Choroid plexus epithelial cell (primary cell): ENCODE data around the gene KDM2B.

Experiments used
- DNase-seq: peaks from one replicate; pipeline ENCODE4 v3.0.0-alpha.2; 2010; ENCODE audit warnings: low read depth
- H3K4me3 ChIP-seq: 2 replicates; pipeline ENCODE4 v1.5.1; 2011; ENCODE audit warnings: low read depth, mild to moderate bottlenecking, control low read depth, low read length, moderate library complexity
- TF ChIP-seq, protein P1 (sequence below): conservative IDR thresholded peaks from 2 replicates; pipeline ENCODE4 v1.5.1; 2011; ENCODE audit warnings: low read depth, mild to moderate bottlenecking, control low read depth, inconsistent platforms, low read length, moderate library complexity

KDM2B gene

DNA sequence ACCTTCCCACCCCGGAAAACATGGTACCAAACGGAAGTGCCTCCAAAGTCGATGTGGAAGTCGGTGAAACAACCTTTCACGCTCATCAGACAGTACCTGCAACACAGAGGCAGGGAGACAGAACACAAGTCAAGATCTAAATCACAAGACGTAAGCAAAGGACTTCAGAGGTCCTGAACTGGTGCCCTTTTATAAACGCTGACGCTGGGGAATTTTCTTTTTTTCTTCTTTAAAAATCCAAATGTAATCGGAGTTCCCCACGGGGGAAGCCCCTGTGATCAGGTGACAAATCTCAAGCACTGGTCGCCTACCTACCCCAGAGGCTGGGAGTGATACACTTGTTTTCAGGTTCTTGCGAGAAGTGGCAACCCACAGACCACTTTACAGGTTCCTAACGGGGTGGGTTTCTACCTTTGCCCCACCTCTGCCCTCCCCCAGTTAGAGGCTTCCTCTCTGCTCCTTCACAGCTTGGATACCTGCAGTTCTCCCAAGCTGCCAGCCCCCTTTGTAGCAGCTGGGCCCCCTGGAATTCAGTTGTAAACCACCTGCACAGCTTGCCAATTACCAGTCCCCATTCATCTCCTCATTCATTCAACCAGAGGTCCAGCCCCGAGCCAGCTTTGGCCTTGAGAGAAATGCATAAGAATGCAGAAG, 46.2 kb downstream of the KDM2B start:
- TF ChIP-seq, protein P1, sequence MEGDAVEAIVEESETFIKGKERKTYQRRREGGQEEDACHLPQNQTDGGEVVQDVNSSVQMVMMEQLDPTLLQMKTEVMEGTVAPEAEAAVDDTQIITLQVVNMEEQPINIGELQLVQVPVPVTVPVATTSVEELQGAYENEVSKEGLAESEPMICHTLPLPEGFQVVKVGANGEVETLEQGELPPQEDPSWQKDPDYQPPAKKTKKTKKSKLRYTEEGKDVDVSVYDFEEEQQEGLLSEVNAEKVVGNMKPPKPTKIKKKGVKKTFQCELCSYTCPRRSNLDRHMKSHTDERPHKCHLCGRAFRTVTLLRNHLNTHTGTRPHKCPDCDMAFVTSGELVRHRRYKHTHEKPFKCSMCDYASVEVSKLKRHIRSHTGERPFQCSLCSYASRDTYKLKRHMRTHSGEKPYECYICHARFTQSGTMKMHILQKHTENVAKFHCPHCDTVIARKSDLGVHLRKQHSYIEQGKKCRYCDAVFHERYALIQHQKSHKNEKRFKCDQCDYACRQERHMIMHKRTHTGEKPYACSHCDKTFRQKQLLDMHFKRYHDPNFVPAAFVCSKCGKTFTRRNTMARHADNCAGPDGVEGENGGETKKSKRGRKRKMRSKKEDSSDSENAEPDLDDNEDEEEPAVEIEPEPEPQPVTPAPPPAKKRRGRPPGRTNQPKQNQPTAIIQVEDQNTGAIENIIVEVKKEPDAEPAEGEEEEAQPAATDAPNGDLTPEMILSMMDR, result no peak
- H3K4me3 ChIP-seq, result no peak overlapping the region
- no peak for DNase-seq

DNA sequence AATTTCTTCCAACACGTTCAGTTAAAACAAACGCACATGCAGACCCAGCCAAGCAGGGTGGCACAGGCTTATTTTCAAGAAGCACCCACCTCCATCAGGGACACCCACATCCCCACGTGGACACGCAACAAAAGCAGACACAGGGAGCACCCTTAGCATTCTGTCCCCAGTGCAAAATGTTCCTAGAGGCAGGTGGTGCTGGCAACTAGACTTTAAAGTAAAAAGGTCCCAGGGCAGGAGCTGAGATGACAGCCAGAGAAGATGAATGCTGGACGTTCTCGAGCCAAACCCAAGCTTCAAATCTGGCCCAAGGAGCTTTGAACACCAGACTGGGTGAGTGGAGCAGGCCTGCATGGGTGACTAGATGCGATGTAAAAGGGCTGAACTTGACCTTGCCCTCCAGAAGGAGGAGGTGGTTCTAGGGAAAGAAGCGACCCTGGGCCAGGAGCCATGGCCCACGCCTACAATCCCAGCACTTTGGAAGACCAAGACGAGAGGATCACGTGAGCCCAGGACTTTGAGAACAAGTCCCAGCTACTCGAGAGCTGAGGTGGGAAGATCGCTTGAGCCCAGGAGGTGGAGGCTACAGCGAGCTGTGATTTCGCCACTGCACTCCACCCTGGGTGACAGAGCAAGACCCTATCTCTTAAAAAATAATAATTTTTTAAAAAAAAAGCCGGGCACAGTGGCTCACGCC, 47.3 kb downstream of the KDM2B start:
- DNase-seq, result no peak
- H3K4me3 ChIP-seq, result no peak overlapping the region
- TF ChIP-seq, protein P1, result no peak

DNA sequence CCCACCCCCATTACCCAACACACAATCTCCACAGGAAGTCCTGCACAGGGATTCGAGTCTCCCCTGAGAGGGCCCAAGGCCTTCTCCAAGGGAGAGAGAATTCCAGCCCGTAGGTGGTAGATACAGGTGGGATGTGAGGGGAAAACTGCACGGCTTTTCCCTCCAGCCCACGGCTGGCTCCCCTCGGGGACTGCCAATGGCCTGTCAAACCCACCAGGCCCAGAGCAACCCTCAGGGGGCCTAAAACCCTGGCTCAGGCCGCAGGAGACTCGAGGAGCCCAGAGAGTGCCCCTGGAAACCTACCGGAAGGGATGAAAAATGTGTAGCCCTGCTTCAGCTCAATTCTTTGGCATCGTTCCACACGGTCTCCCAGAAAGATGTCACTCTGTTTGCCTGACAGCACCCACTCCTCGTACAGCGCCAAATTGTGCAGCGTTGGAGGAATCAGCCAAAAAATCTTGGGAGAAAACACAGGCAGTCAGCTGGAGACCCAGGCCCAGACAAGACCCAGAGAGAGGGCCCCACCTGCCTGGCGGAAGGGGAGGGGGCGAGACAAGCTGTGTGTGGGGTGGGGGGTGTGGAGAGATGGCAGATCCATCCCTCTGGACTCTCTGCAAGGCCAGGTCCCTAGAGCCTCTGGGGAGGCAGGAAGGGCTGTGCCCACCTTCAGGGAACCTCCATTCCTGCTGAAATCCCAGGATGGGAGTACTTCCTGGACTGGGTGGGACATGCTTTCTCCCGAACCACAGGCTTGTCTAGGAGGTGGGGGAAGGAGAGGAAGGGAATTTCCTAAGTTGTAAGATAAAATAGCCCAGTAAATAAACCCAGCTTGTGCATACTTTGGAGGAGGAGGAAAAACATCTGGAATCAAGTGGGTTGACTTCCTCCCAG, 48.1 kb downstream of the KDM2B start:
- peak; percentile 24 for DNase-seq
- H3K4me3 ChIP-seq, result no peak overlapping the region
- TF ChIP-seq, protein P1, result no peak

DNA sequence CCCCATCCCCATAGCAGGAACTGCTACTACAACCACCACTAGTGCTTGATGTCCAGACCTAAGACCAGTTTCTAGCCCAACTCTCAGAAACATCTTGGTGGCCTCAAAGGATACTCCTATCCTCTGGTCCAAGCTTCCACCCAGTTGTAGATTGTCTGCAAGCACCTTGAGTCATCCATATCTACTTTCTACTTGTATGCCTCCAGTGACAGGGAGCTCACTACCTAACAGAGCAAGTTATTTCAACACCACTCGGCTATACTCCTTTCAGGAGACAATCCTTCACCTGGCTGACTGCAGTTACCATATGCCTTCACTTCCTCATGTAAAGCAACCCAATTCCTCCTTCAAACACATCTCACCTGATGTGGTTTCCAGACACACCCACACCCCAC, 49.5 kb downstream of the KDM2B start:
- no peak overlapping the region for H3K4me3 ChIP-seq
- no peak for DNase-seq
- TF ChIP-seq, protein P1, result no peak

DNA sequence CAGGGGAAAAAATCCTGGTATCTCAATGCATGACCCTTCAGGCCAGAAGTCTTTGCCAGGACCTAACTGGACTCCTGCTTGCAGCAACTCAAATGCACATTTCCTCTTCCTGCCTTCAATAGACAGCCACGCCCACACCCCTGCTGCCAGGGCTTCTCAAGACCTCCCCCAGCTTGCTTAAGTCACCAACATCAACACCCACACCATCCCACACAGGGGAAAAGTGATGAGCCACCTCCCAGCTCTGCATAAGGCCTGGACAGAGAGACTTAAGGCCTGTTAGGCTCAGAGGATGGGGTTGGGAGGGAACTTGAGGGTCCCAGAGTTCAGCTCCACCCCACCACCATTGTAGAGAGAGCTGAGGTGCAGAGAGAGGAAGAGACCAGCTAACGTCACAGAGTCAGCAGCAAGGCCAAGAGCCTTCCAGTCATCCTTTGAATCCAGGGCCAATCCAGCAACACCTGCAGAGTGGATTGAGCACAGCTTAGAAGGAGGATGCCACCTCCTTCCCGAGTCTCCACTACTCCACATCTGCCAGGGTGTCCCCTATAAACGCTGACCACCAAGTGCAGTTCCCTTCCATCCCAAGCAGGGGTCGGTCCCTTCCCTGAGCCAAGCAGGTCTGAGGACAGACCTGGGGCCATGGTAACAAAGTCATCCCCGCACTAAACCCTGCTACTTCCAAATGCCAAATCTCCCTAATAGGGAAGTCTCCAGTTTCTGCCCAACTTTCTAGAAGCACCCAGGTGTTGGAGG, 50.0 kb downstream of the KDM2B start:
- TF ChIP-seq, protein P1, result no peak
- DNase-seq, result peak; percentile 83
- H3K4me3 ChIP-seq, result no peak overlapping the region

DNA sequence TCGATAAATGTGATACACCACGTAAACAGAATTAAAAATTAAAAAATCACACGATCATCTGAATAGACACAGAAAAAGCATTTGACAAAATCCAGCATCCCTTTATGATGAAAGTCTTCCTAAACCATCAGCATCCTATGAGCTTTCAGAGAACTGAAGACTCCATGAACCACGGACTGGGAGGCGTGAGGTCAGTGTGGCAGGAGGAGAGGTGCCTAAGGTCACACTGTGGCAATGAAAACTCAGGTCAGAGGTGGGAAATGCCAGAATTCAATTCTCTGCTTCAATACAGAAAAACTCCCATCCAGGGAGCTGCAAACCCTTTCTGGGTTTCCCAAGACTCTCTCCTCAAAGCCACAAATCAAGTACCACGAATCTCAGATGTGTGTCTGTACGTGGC, 51.6 kb downstream of the KDM2B start:
- no peak for DNase-seq
- TF ChIP-seq, protein P1, result no peak
- H3K4me3 ChIP-seq, result no peak overlapping the region
